Skeletal muscle tissue (tissue), 4 donors: ENCODE results near the gene NTSR1. TPM values are rescaled to one million over a fixed set of nuclear protein-coding genes. Genes with fewer than 3 reads are reported as not detected.

ENCODE experiments used
- H3K27ac ChIP-seq: one replicate; pipeline ENCODE4 v1.7.0; 2013; ENCODE audit warnings: mild to moderate bottlenecking, low read depth, low read length, inconsistent platforms
- H3K27me3 ChIP-seq, 3 donors: one replicate each; pipeline ENCODE4 v1.7.0; 2013; ENCODE audit warnings: low read length in 3 of 3; ENCODE audit not compliant: control insufficient read depth in 3 of 3, insufficient read depth in 3 of 3
- H3K36me3 ChIP-seq, 3 donors: one replicate each; pipeline ENCODE4 v1.7.0; 2013; ENCODE audit warnings: low read length in 3 of 3; ENCODE audit not compliant: control insufficient read depth in 3 of 3, insufficient read depth in 3 of 3
- H3K4me1 ChIP-seq, 3 donors: one replicate each; pipeline ENCODE4 v1.7.0; 2013; ENCODE audit warnings: low read length in 3 of 3, mild to moderate bottlenecking in 3 of 3; ENCODE audit not compliant: control insufficient read depth in 3 of 3, insufficient read depth in 3 of 3
- H3K4me3 ChIP-seq, 3 donors: one replicate each; pipeline ENCODE4 v1.7.0; 2013; ENCODE audit warnings: low read length in 3 of 3
- H3K9ac ChIP-seq, 3 donors: one replicate each; pipeline ENCODE4 v1.7.0; 2013; ENCODE audit warnings: low read length in 3 of 3, mild to moderate bottlenecking in 3 of 3, moderate library complexity in 2 of 3, low read depth in 1 of 3
- H3K9me3 ChIP-seq, 3 donors: one replicate each; pipeline ENCODE4 v1.7.0; 2013; ENCODE audit warnings: low read length in 3 of 3; ENCODE audit not compliant: control insufficient read depth in 3 of 3
- total RNA-seq: library from RNA; depleted of rRNA; stranded (reverse); fragments of >200 nt; gene quantifications from one replicate; pipeline ENCODE4 v1.2.3, GENCODE V29; 2014
- donor health status: Osteomylitis.

NTSR1 gene
- total RNA-seq, 1 donor from 2014 or later = under 0.01 TPM

DNA sequence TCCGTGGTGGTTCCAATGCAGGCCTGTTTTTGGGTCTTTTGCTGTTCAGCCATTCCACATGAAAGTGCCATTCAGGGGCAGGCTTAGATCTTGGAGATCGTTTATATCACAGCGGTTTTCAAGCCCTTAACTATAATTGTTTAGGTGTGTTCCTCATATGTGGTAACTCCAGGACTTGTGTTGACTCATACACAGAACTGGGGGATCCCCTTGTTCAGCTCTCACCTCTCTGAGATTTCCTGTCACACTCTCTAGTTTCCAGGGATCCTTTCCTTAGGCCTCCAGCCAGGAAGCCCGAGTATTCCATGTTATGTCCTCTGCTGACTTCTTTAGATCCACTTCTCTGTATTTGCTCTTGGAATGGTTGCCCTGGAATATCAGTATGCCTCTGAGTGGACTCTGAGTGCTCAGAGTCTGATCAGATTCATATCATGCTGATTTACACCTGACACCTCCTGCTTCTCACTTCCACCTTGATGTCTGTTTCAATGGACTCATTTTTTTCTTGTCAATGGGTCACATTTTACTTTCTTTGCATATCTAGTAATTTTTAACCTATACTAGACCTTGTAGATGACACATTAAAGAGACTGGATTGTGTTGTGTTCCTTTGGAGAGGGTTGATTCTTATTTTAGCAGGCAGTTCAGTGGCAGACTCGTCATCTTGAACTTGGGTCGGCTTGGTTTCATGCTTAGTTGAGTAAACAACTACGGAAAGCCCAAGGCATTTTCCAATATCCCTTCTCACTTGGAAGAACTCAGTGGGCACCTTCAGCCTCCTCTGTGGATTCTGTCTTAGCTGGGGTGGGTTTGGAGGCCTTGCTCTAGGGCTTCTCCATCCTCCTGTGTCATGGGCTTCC lies 13.1 kb downstream of the NTSR1 start:
- peaks cover 52 to 71% (median 58%) of the 10 kb centered on the region in 3 donors for H3K27me3 ChIP-seq
- H3K4me3 ChIP-seq = no peak overlapping the region
- peaks cover 0 to 6% (median 0%) of the 10 kb centered on the region in 3 donors for H3K9me3 ChIP-seq
- no peak overlapping the region for H3K27ac ChIP-seq
- no peak overlapping the region for H3K9ac ChIP-seq
- peaks cover 0 to 8% (median 3%) of the 10 kb centered on the region in 3 donors for H3K4me1 ChIP-seq
- no peaks in the 10 kb centered on the region for H3K36me3 ChIP-seq

DNA sequence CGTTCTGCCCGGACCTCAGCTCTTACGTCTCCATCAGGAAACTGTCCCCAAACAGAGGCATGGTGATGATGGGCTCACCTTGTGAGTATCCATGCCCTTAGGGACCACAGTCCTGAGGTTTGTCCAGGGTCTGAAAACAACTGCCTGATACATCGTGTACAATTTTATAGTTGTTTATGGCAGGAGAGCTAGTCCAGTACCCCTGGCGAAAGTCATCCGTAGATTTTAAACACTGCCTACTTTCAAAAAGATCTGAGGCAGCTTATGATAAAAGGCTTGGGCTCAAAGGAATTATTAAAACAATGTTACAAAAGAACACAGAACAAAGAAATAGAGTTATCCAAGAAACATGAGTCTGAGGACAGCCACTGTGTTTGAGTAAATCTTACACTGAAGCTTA lies 14.0 kb downstream of the NTSR1 start:
- H3K4me3 ChIP-seq = no peak overlapping the region
- H3K9ac ChIP-seq = no peak overlapping the region
- peaks cover 0 to 6% (median 0%) of the 10 kb centered on the region in 3 donors for H3K9me3 ChIP-seq
- peaks cover 44 to 70% (median 59%) of the 10 kb centered on the region in 3 donors for H3K27me3 ChIP-seq
- H3K4me1 ChIP-seq = peaks cover 0 to 8% (median 3%) of the 10 kb centered on the region in 3 donors
- no peak overlapping the region for H3K27ac ChIP-seq
- H3K36me3 ChIP-seq = no peaks in the 10 kb centered on the region

DNA sequence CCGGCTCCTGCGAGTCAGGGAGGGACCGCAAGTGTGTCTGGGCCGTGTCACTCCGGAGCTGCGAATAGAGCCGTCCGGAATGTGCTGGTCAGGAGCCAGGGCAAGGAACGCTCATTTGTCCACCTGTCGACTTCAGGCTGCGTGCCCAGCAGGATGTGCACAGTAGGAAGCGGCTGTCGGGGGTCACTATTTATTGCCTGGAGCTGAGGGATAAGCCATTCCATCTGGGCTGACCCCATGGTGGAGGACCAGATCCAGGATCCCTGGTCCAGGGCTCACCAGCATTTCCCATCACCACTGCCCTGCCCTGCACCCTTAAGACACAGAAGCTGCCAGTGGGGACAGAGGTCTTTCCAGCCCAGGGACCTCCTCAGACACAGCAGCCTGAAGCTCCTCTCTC lies 14.7 kb downstream of the NTSR1 start:
- Histone ChIP-seq H3K9ac (no peak overlapping the region), H3K36me3 (no peaks in the 10 kb centered on the region), H3K4me1 (peaks cover 0 to 8% (median 3%) of the 10 kb centered on the region in 3 donors), H3K4me3 (no peak overlapping the region), H3K27ac (no peak overlapping the region), H3K9me3 (peaks cover 0 to 6% (median 0%) of the 10 kb centered on the region in 3 donors), H3K27me3 (peaks cover 40 to 67% (median 59%) of the 10 kb centered on the region in 3 donors)

DNA sequence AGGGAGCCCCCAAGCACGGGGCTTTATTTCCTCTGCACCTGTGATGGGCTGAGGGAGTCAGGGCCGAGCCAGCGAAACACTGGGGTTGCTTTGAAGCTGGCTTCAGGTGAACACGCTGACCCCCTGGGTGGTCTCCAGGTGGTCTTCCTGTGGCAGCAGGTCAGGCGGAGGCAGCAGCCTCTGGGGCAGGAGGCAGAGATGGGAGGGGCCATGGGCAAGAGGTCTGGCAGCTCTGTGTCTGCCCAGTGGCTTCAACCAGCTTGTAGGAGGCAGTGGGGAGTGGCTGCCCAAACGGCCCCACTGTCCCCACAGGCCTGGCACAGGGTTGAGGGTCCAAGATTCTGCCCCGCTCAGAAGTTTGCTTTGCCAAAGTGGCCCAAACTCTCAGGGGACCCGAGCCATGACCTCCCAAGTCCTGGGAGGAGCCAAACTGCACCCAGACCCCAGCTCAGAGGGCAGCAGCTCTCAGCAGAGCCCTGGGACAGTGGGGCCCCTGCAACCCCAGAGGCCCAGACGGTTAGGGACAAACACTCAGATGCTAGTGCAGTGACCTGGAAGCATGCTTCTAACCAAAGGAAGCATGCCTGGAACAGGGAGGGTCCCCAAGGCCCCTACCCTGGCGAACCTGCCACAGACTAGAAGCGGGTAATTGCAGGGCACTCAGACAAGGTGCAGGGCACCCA lies 15.3 kb downstream of the NTSR1 start:
- H3K4me3 ChIP-seq = no peak overlapping the region
- H3K36me3 ChIP-seq = no peaks in the 10 kb centered on the region
- H3K9ac ChIP-seq = no peak overlapping the region
- H3K9me3 ChIP-seq = peaks cover 0 to 6% (median 0%) of the 10 kb centered on the region in 3 donors
- peaks cover 44 to 67% (median 64%) of the 10 kb centered on the region in 3 donors for H3K27me3 ChIP-seq
- no peak overlapping the region for H3K27ac ChIP-seq
- H3K4me1 ChIP-seq = peaks cover 0 to 8% (median 5%) of the 10 kb centered on the region in 3 donors

DNA sequence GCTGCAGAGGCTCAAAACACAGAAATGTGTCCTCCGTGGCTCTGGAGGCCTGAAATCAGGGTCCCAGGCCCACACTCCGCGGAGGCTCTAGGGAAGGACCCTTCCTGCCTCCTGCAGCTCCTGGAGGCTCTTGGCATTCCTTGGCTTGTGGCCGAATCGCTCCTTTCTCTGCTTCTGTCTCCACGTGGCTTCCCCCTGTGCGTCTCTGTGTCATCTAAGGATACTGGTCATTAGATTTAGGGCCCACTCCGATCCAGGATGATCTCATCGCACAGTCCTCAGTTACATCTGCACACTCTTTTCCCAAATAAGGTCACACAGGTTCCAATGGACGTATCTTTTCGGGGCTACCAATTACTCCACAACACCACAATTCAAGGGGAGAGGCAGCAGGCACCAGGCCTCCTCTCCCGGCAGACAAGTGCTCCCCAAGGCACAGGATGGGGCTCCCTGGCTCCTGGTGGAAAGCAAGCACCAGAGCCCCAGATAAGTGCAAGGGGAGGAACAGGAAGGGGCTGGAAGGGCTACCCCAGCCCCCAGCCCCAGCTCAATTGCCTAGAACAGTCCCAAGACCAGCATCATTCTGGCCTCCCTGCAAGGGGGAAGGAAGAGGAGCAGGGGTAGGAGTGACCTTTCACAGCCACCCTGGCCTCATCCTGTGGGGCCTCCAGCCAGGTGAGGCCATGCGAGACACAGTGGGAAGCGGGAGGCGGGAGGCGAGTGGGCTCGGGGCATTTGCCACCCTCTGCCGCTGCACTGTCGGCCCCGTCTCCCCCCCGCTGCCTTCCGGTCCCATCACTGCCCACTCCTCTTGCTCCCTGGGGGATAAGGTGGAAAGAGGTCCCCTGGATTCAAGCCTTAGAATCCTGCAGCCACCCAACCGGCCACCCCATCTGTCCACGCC lies 16.3 kb downstream of the NTSR1 start:
- H3K27ac ChIP-seq = no peak overlapping the region

DNA sequence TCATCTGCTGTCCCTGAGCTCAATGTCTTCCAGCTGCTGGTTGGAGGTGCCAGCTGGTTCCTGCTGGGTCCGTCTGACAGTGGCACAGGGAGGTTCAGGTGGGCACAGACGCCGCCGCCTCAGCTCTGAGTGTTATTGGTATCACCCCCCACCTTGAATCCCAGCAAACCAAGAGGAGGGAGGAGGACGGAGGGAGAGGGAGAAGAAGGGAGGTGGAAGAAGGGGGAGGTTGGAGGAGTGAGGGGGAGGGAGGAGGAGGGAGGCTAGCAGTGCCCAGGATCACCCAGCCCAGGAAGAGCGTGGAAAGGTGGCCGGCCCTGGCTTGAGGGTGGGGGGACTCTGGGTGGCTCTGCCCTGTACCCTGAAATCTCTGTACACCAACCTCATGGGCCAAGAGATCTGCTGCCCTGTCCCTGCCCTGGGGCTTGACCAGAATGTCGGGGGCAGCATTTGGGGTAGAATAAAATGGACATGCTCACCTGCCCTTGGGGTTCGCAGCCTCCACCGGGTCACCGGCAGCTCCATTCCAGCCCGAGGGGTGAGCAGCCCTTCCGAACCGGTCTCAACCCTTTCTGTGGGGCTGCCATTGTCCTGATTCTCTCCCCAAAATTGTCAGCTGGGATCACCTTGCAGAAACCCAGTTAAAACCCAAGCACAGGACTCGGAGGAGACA lies 17.1 kb downstream of the NTSR1 start:
- Histone ChIP-seq H3K27me3 (peaks cover 53 to 66% (median 66%) of the 10 kb centered on the region in 3 donors), H3K4me1 (peaks cover 0 to 8% (median 5%) of the 10 kb centered on the region in 3 donors), H3K4me3 (no peak overlapping the region), H3K9ac (no peak overlapping the region), H3K9me3 (peaks cover 0 to 6% (median 0%) of the 10 kb centered on the region in 3 donors), H3K36me3 (no peaks in the 10 kb centered on the region), H3K27ac (no peak overlapping the region)

More for the DNA sequence above, 16.3 kb downstream of the NTSR1 start:
- Histone ChIP-seq H3K4me1 (peaks cover 0 to 8% (median 5%) of the 10 kb centered on the region in 3 donors), H3K9ac (no peak overlapping the region), H3K36me3 (no peaks in the 10 kb centered on the region), H3K9me3 (peaks cover 0 to 6% (median 0%) of the 10 kb centered on the region in 3 donors), H3K4me3 (no peak overlapping the region), H3K27me3 (peaks cover 47 to 66% (median 66%) of the 10 kb centered on the region in 3 donors)

DNA sequence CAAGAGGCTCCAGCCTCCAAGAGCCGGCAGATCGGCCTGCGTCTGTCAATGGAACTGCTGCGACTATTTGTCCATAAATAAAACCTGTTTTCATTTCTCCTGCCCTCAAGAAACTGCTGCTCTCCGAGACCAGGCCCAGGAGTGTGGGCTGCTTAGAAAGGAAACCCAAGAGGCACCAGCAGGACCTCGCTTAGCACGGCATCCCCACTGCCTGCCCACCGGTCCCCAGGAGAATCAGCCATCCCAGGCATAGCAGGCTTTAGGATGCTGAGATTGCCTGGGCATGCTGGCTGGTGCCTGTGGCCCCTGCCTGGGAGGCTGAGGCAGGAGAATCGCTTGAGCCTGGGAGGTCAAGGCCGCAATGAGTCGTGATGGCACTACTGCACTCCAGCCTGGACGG lies 17.6 kb downstream of the NTSR1 start:
- peaks cover 53 to 66% (median 66%) of the 10 kb centered on the region in 3 donors for H3K27me3 ChIP-seq

DNA sequence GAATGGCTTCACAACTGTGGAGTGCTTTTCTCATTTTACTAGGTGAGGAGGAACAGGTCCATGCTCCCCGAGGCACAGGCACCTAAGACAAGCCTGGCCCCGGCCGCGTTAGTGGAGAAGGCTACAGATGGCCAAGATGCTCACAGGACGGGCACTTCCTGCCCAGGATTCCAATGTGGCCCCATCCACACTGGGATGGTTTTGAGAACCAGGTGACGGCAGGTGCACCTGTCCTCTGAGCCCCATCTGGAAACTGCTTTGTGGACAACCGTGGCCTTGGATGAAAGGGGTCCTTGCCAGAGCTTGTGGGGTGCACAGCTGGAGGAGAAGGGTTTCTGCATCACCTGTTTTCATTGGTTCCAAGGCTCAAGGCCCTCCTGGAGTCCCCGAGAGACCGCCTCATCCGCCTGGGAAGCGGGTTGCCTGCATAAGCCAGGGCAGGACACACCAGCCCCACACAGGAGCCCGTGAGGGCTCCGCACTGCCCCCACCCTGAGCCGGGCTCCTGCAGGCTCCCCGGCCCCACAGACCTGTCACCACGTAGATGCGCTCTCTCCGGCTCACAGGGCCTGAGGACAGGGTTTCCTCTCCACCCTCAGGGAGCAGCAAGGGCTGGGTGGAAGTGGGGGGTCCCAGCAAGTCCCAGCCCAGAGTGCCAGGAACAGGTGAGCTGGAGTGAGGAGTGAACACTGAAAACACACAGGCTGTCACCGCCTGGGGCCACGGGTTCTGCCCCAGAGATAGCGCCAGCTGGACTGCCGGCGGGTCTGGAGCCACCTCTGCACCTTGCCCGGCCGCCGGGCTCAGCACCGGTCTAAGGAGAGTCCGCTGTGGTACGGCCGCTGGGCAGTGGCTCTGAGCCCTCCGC lies 18.3 kb downstream of the NTSR1 start:
- Histone ChIP-seq H3K27me3 (peaks cover 52 to 62% (median 60%) of the 10 kb centered on the region in 3 donors), H3K9ac (no peak overlapping the region), H3K9me3 (no peaks in the 10 kb centered on the region), H3K36me3 (no peaks in the 10 kb centered on the region), H3K4me3 (no peak overlapping the region), H3K4me1 (peaks cover 0 to 8% (median 5%) of the 10 kb centered on the region in 3 donors), H3K27ac (no peak overlapping the region)

More for the DNA sequence above, 17.6 kb downstream of the NTSR1 start:
- Histone ChIP-seq H3K4me3 (no peak overlapping the region), H3K9me3 (peaks cover 0 to 6% (median 0%) of the 10 kb centered on the region in 3 donors), H3K36me3 (no peaks in the 10 kb centered on the region), H3K4me1 (peaks cover 0 to 8% (median 5%) of the 10 kb centered on the region in 3 donors), H3K27ac (no peak overlapping the region), H3K9ac (no peak overlapping the region)
